LoVo (cell line): Measurements from ENCODE around the gene NRIP3.
A peak's percentile ranks its signal among the peaks of the same experiment; 100 is the strongest.
"Not testable (repeated sequence)": the region's sequence is repeated elsewhere in the genome, so short reads cannot be mapped to it uniquely, and the experiment has no call there.

ENCODE experiments used
- DNase-seq: peaks from one replicate; pipeline ENCODE4 v3.0.0-alpha.2; 2016; ENCODE audit warnings: low spot score

The NRIP3 gene

GRCh38 chr11:8971196-8971923 lies 32.4 kb downstream of the NRIP3 start:
- DNase-seq = no peak

GRCh38 chr11:8967184-8967583 lies 36.6 kb downstream of the NRIP3 start:
- no peak for DNase-seq

- peak; percentile 89 for DNase-seq
Observed at GRCh38 chr11:8964324-8965320, 39.2 kb downstream of the NRIP3 start, which contains the start of gene TMEM9B. TMEM9B (minus strand) TSS chr11:8964442; CDS start chr11:8964313, 129 bp downstream.

- DNase-seq = peak; percentile 79
Observed at GRCh38 chr11:8963569-8964323, 40.1 kb downstream of the NRIP3 start.

- DNase-seq = no peak
Observed at GRCh38 chr11:8962841-8963240, 41.0 kb downstream of the NRIP3 start.

GRCh38 chr11:8961401-8961800 lies 42.4 kb downstream of the NRIP3 start:
- no peak for DNase-seq

- DNase-seq = peak; percentile 55
Observed at GRCh38 chr11:8959546-8960166, 44.1 kb downstream of the NRIP3 start.

DNA sequence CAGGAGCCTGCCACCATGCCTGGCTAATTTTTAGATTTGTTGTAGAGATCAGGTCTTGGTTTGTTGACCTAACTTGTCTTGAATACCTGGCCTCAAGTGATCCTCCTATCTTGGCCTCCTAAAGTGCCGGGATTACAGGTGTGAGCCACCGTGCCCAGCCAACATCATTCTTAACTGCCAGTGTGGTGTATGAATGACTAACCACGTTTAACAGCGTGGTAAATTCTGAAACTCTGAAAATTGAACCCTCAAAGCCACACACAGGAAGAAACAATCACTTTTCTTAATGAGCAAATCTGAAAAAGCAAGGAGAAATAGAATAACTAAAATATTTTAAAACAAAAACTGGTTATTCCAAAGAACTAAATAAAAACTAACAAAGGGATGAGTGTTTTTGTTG lies 46.9 kb downstream of the NRIP3 start:
- no peak for DNase-seq

- no peak for DNase-seq
Observed at GRCh38 chr11:8948886-8949285, 54.9 kb downstream of the NRIP3 start.

- no peak for DNase-seq
Observed at GRCh38 chr11:8947230-8947943, 56.4 kb downstream of the NRIP3 start.

- DNase-seq = no peak
Observed at GRCh38 chr11:8942518-8943066, 61.2 kb downstream of the NRIP3 start, which contains the start of gene ASCL3. ASCL3 (minus strand) TSS chr11:8943016; CDS start chr11:8938161, 4,855 bp downstream.

- DNase-seq = no peak
Observed at GRCh38 chr11:8941341-8942103, 62.3 kb downstream of the NRIP3 start.

DNA sequence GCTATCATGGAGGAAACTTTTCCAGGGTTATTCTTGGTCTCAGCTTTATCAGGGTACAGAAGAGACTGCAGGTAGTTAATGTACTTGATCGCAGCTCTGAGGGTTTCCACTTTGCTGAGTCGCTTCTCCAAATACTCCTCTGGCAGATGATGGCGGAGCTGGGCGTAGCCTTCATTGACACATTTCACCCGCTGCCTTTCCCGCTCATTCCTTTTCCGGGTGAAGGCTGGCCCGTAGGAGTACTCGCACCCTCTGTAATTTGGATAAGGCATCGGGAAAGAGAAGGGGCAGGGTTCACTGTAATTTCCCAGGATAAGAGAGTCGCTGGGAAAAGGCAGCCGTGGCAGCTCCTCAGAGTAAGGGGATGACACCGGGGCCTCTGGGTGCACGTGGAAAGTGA lies 66.1 kb downstream of the NRIP3 start:
- no peak for DNase-seq

GRCh38 chr11:8937159-8937558 lies 66.6 kb downstream of the NRIP3 start:
- DNase-seq = no peak

- not testable (repeated sequence) for DNase-seq
Observed at GRCh38 chr11:8935789-8936188, 68.0 kb downstream of the NRIP3 start.

- DNase-seq = peak; percentile 66
Observed at GRCh38 chr11:8934742-8935488, 68.9 kb downstream of the NRIP3 start.

GRCh38 chr11:8933931-8934330 lies 69.9 kb downstream of the NRIP3 start:
- no peak for DNase-seq

DNA sequence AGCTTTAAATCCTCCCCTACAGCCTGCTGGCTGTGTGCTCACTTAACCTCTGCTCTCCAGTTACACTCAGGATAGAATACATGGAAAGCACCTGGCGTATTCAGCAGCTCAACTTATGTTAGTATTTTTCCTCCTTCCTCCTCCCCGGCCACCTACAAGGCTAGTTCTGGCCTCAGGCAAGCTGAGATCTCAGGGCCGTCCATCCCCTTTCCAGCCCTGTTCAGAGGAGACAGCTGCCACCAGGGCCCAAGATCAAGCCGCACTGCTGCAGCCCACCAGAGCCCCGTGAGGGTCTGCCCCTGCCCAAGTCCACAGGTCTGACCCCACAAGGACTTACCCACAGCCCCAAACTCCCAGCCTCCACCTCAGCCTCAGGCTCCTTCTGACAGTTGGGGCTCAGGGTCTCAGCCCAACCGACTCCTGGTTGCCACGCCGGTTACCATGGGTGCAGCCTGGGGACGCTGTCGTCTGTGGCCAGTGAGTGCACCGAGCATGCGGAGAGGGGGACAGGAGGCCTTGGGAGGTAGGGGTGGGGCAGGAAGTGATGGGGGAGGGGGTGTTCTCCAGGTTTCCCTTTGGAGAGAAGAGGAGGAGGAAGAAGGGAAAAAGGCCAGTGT lies 71.1 kb downstream of the NRIP3 start, which contains the start of gene C11orf16:
TSS of gene C11orf16 (minus strand) at position 384 of the 617 bp plus-strand sequence. CDS start 639 bp downstream, outside the sequence.
- DNase-seq = no peak
